Coronary artery (tissue), 2 donors: Measurements from ENCODE around the gene RPL12.

Experiments
- DNase-seq: peaks from one replicate; pipeline ENCODE4 v3.0.0-alpha.2; 2017; ENCODE audit warnings: low spot score
- H3K27ac ChIP-seq, 2 donors: fragments of 200-600 bp; sonication (generic); one replicate each; pipeline ENCODE4 v1.5.1; 2016 to 2019
- H3K4me3 ChIP-seq: fragments of 200-600 bp; sonication (generic); 2 replicates; pipeline ENCODE4 v1.5.1; 2016; ENCODE audit warnings: mild to moderate bottlenecking, moderate library complexity
- TF ChIP-seq, protein P1 (sequence below): fragments of 200-600 bp; sonication (generic); IDR thresholded peaks from one replicate; pipeline ENCODE4 v1.5.1; 2019; ENCODE audit warnings: antibody characterized with exemption

The RPL12 gene

DNA sequence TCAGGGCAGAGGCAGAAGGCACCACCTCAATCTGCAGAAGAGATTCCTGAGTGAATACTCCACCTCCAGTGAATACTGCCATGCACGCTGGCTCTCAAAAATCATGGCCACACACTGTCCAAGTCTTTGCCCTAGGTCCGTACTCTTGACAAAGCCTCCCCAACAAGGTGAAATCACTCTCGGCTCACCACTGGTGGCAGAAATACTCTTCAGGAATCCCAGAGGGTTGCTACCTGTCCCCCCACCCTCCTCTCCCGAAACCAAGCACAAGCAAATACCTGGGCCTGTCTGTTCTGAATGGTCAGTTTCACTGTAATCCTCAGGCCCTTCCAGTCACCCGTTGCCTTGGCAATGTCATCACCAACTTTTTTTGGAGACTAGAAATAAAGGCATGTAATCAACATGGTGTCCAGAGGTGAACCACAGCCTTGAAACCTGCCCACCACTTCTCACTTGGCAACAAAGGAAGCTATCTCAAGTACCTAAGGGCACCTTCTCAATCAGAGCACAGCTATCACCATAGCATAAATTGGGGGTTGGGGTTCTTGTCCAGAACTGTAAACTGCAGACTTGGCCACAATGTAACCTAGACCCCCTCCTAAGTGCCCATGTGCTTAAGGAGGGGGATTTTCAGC, 1.8 kb downstream of the RPL12 start:
- H3K27ac ChIP-seq = peak overlapping the region; percentile 97 to 98
- TF ChIP-seq, protein P1, sequence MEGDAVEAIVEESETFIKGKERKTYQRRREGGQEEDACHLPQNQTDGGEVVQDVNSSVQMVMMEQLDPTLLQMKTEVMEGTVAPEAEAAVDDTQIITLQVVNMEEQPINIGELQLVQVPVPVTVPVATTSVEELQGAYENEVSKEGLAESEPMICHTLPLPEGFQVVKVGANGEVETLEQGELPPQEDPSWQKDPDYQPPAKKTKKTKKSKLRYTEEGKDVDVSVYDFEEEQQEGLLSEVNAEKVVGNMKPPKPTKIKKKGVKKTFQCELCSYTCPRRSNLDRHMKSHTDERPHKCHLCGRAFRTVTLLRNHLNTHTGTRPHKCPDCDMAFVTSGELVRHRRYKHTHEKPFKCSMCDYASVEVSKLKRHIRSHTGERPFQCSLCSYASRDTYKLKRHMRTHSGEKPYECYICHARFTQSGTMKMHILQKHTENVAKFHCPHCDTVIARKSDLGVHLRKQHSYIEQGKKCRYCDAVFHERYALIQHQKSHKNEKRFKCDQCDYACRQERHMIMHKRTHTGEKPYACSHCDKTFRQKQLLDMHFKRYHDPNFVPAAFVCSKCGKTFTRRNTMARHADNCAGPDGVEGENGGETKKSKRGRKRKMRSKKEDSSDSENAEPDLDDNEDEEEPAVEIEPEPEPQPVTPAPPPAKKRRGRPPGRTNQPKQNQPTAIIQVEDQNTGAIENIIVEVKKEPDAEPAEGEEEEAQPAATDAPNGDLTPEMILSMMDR = no peak
- no peak for DNase-seq
- H3K4me3 ChIP-seq = peak overlapping the region; percentile 90

- Histone ChIP-seq H3K27ac (no peak overlapping the region), H3K4me3 (peak overlapping the region; percentile 90)
- TF ChIP-seq, protein P1 = no peak
- DNase-seq = no peak
Measured at GRCh38 chr9:127448112-127448805, 2.9 kb downstream of the RPL12 start.

DNA sequence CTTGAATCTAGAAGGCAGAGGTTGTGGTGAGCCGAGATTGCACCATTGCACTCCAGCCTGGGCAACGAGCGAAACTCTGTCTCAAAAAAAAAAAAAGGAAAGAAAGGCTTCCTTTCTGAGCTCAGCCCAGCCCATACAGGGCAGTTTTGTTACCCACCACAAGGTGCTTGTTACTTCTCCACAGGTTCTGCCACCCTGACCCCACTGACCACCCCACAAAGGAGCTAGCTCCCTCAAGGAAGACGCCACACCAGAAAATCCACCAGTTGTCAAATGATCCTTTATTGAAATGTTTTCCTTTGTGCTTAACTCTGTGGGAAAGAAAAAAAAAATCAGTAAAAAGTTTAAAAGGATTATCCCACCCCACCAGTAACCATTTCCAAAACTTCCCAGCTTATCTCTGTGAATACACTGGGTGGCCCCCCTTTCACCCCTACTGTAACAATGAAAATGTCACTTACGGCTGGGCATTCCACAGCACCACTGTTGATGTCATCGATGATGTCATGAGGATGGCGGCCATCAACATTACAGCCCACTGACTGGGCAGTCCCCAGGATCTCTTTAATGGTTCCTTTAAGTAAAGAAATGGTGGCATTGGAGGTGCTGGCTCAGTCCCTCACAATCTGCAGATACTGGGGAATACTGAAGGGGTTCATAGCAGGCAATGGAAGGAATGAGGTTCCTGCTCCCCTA, 3.6 kb downstream of the RPL12 start:
- TF ChIP-seq, protein P1 = no peak
- Histone ChIP-seq H3K27ac (no peak overlapping the region), H3K4me3 (no peak overlapping the region)
- no peak for DNase-seq

- TF ChIP-seq, protein P1 = no peak
- H3K27ac ChIP-seq = no peak overlapping the region
Measured at GRCh38 chr9:127446713-127447415, 4.3 kb downstream of the RPL12 start.

GRCh38 chr9:127445851-127446712, 5.1 kb downstream of the RPL12 start:
- Histone ChIP-seq H3K4me3 (no peak overlapping the region), H3K27ac (no peak overlapping the region)
- DNase-seq = no peak
- TF ChIP-seq, protein P1 = no peak

More at GRCh38 chr9:127446713-127447415, 4.3 kb downstream of the RPL12 start:
- no peak for DNase-seq
- H3K4me3 ChIP-seq = no peak overlapping the region
